Glutamatergic neuron (in vitro differentiated cells): ENCODE measurements around the gene DCTN3. TPM values are rescaled to one million over a fixed set of nuclear protein-coding genes. Genes with fewer than 3 reads are reported as not detected.

ENCODE experiments used
- DNase-seq: peaks from one replicate; pipeline ENCODE4 v3.0.0; 2022
- H3K27ac Mint-ChIP-seq: one replicate; pipeline ENCODE4 v1.8.0; 2020; ENCODE audit warnings: mild to moderate bottlenecking, mixed read lengths, inconsistent platforms; ENCODE audit not compliant: unreplicated experiment
- H3K27me3 Mint-ChIP-seq: one replicate; pipeline ENCODE4 v1.8.0; 2020; ENCODE audit warnings: mild to moderate bottlenecking, moderate library complexity, mixed read lengths, inconsistent platforms; ENCODE audit not compliant: unreplicated experiment
- H3K36me3 Mint-ChIP-seq: one replicate; pipeline ENCODE4 v1.8.0; 2020; ENCODE audit warnings: mild to moderate bottlenecking, mixed read lengths, inconsistent platforms; ENCODE audit not compliant: unreplicated experiment
- H3K4me1 Mint-ChIP-seq: one replicate; pipeline ENCODE4 v1.8.0; 2020; ENCODE audit warnings: mild to moderate bottlenecking, low read depth, mixed read lengths, inconsistent platforms; ENCODE audit not compliant: unreplicated experiment
- H3K4me3 Mint-ChIP-seq: one replicate; pipeline ENCODE4 v1.8.0; 2020; ENCODE audit warnings: mild to moderate bottlenecking, mixed read lengths, inconsistent platforms; ENCODE audit not compliant: unreplicated experiment
- H3K9me3 Mint-ChIP-seq: one replicate; pipeline ENCODE4 v1.8.0; 2020; ENCODE audit warnings: mild to moderate bottlenecking, moderate library complexity, mixed read lengths, inconsistent platforms; ENCODE audit not compliant: unreplicated experiment
- CTCF ChIP-seq: fragments of 200-600 bp; sonication (generic); IDR thresholded peaks from one replicate; pipeline ENCODE4 v1.5.0; 2021; ENCODE audit not compliant: partially characterized antibody, unreplicated experiment
- total RNA-seq: library from RNA; stranded (reverse); fragmentation: NEBNext Ultra II Directional; extraction: Animal tissue kit (Norgen Biotek cat#: 25700); gene quantifications from one replicate; pipeline ENCODE4 v1.2.1, GENCODE V29; 2021; ENCODE audit not compliant: unreplicated experiment

The DCTN3 gene
- total RNA-seq, 1 donor from 2014 or later: 119 TPM

- Mint-ChIP-seq H3K4me1 (peaks cover 17% of the 10 kb centered on the region), H3K27me3 (peaks cover 6% of the 10 kb centered on the region), H3K36me3 (no peaks in the 10 kb centered on the region), H3K9me3 (peaks cover 8% of the 10 kb centered on the region), H3K27ac (no peak overlapping the region), H3K4me3 (no peak overlapping the region)
- TF ChIP-seq CTCF: no peak
- no peak for DNase-seq
Observed at GRCh38 chr9:34606905-34607304, 13.4 kb downstream of the DCTN3 start.

DNA sequence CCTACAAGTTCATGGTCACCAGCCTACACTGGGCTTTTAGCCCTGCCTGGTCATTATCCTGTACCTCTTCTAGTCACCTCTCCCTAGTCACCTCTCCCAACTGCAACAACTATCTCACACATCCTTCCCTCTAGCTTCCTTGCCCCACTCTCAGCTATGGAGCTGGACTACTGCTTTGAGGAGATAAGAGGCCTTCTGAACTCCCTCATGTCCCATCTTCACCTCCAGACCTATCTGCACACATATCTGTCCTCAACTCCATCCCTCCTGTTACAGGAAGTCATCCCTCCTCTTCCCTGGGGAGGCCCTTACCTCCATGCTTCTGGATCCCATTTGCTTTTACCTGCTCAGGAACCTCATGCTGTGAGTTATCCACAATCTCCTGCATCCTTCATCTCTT is 14.1 kb downstream of the DCTN3 start:
- H3K27ac Mint-ChIP-seq: no peak overlapping the region
- no peak for DNase-seq
- no peak overlapping the region for H3K4me3 Mint-ChIP-seq
- H3K27me3 Mint-ChIP-seq: peaks cover 6% of the 10 kb centered on the region
- TF ChIP-seq CTCF: no peak
- H3K9me3 Mint-ChIP-seq: peaks cover 5% of the 10 kb centered on the region
- H3K36me3 Mint-ChIP-seq: no peaks in the 10 kb centered on the region
- peaks cover 17% of the 10 kb centered on the region for H3K4me1 Mint-ChIP-seq

DNA sequence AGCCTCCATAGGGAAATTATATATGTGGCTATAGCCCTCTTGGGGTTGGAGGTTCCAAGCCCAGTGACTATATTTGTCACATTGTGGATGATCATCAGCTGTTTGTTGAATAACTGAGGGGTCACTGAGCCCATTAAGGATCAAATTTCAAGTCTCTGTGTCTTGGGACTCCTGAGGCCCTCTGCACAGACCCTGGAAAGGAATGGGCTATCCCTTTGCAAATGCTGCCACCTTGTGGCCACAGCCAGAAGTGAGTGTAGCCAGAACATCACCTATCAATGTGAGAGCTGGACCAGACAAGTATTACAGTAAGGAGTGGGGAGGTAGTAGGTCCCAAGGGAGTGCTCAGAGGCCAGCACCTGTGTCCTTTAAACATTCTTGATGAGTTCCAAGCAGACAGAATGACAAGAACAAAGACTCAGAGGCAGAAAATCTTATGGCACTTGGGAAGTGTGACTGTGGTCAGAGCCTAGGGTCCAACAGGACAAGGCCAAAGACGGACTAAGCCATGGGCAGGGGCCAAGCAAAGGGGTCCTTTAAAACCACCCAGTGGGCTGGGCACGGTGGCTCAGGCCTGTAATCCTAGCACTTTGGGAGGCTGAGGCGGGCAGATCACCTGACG is 16.6 kb downstream of the DCTN3 start:
- DNase-seq: peak; percentile 96
- no peak overlapping the region for H3K4me3 Mint-ChIP-seq

DNA sequence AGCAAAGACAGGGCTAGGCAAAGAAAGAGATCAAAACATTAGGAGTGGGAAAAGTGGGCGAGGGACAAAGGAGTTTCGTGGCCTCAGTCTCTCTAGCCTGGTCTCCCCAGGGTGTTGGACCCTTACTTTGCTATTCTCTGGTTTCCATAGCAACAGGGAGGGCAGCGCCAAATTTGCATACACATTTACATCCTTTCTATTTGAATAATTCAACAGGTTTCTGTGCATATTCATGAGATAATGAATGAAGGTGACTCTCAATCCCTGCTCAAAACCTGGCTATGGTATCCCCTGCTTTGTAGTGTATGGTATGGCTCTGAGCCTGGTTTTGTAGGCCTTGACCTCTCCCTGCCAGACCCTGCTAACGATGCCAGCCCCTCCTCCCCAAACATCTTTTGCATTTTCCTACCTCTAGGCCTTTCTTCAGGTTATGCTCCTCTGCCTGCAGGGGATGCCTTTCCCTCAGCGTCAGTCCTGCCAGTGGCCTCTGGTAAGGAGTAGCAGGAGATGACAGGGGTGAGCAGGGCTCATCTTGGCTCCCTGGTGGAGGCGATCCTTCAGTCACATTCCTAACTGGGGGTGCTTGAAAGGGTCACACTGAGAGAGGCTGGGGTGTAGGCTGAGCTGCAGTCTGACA is 18.2 kb downstream of the DCTN3 start:
- H3K36me3 Mint-ChIP-seq: no peaks in the 10 kb centered on the region
- DNase-seq: no peak
- H3K4me1 Mint-ChIP-seq: peaks cover 18% of the 10 kb centered on the region
- no peak overlapping the region for H3K4me3 Mint-ChIP-seq
- peaks cover 15% of the 10 kb centered on the region for H3K27me3 Mint-ChIP-seq
- H3K9me3 Mint-ChIP-seq: peaks cover 2% of the 10 kb centered on the region
- peak overlapping the region; percentile 21 for H3K27ac Mint-ChIP-seq
- TF ChIP-seq CTCF: no peak

More for the DNA sequence above, 16.6 kb downstream of the DCTN3 start:
- H3K36me3 Mint-ChIP-seq: no peaks in the 10 kb centered on the region
- peaks cover 18% of the 10 kb centered on the region for H3K4me1 Mint-ChIP-seq
- H3K27ac Mint-ChIP-seq: peak overlapping the region; percentile 4
- H3K9me3 Mint-ChIP-seq: no peaks in the 10 kb centered on the region
- peak; percentile 95 for TF ChIP-seq CTCF
- H3K27me3 Mint-ChIP-seq: peaks cover 13% of the 10 kb centered on the region

DNA sequence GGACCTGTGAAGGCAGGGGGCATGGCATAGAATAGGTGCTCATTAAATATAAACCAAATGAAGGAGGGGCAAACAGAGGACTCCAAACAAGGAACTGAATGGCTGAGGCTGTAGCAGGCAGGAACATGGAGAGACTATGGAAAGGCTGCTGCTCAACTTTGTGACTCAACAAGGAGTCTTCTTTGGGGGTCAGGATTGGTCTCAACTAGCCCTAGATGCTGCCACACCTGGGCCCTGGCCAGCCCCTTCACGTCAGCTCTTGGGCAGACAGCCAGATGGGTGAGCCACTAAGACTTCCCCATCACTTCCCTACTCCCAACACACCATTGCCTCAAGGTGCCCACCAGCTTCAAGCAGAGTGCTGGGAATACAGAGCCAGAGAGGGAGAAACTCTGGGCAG is 19.4 kb downstream of the DCTN3 start:
- no peak for TF ChIP-seq CTCF
- Mint-ChIP-seq H3K36me3 (no peaks in the 10 kb centered on the region), H3K27me3 (peaks cover 17% of the 10 kb centered on the region), H3K27ac (no peak overlapping the region), H3K9me3 (peaks cover 2% of the 10 kb centered on the region), H3K4me1 (peaks cover 18% of the 10 kb centered on the region), H3K4me3 (no peak overlapping the region)
- DNase-seq: no peak
